UCSD-AML1 (cell line): Measurements from ENCODE around the gene GPATCH8.
"Not testable (repeated sequence)": the region's sequence is repeated elsewhere in the genome, so short reads cannot be mapped to it uniquely, and the experiment has no call there.

Source experiments
- DNase-seq: peaks from one replicate; lab custom pipeline; 2025; ENCODE audit not compliant: unreplicated experiment; lab: John Stamatoyannopoulos, UW

GPATCH8 gene

GRCh38 chr17:44398692-44399691, 104.2 kb downstream of the GPATCH8 start:
- no peak for DNase-seq

DNA sequence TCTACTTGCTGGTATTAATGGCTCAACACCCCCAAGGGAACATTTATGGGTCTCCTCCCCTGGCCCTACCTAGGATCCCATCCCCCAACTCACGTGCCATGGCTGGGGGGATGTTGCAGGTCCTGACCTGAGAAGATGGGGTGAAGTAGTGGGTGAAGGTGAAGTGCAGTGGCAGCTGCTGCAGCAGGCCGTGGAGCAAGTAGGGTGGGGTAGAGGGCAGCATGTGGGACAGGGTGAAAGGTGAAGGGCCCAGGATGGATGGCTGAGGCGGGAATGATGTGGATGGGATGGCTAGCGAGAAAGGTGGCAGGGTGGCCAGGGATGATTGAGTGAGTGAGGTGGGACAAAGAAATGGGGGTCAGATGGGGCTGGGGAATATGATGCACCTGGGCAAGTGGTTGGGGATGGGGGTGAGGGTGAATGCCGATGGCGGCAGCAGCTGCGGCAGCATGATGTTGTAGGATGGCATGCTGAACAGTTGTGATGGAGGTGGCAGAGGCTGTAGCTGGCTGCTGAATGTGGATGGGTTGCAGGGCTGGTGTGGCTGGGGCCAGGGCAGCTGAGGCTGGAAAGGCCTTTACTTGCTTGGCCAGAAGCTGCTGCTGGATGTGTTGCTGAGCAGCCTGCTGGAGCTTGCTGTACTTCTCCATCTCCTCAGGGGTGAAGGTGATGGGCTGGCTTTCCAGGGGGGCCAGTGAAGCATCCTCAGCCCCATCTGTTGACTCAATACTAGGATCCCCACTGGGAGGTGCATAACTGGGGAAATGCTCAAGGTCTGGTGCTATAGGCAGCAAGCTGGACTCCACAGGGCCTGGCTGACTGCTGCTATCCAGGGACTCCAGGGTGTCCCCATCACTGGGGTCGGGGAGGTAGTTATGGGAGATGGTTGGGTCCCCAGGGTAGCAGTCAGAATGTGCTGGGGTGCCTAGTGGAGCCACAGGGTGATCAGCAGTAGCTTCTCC, 105.4 kb downstream of the GPATCH8 start:
- DNase-seq: no peak

GRCh38 chr17:44396946-44397345, 106.3 kb downstream of the GPATCH8 start:
- no peak for DNase-seq

DNA sequence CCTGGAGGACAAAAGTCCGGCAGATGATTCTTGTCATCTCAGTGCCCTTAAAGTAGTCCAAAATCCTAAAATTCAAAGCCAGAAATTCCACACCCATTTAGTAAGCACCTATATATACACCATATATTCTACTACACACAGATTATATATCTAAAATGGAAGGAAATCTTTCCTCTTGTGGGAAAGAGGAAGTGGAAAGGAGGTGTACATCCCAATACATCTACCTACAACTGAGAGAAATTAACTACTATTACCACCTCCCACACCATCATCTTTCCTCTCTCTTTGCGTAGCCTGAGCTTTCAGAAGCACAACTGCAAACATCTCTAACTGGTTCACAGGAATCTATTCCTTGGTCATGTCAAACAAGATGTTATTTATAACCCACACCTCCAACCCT, 108.4 kb downstream of the GPATCH8 start:
- DNase-seq: no peak

DNA sequence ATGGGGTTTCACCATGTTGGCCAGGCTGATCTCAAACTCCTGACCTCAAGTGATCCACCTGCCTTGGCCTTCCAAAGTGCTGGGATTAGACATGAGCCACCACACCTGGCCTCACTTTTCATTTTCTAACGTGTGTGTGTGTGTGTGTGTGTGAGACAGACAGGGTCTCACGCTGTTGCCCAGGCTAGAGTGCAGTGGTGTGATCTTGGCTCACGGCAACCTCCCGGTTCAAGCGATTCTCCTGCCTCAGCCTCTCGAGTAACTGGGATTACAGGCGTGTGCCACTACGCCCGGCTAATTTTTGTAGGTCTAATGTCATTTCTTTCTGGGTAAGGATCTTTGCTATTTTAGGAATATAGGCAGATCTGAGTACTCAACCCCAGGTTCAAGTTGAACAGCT, 109.1 kb downstream of the GPATCH8 start:
- not testable (repeated sequence) for DNase-seq

DNA sequence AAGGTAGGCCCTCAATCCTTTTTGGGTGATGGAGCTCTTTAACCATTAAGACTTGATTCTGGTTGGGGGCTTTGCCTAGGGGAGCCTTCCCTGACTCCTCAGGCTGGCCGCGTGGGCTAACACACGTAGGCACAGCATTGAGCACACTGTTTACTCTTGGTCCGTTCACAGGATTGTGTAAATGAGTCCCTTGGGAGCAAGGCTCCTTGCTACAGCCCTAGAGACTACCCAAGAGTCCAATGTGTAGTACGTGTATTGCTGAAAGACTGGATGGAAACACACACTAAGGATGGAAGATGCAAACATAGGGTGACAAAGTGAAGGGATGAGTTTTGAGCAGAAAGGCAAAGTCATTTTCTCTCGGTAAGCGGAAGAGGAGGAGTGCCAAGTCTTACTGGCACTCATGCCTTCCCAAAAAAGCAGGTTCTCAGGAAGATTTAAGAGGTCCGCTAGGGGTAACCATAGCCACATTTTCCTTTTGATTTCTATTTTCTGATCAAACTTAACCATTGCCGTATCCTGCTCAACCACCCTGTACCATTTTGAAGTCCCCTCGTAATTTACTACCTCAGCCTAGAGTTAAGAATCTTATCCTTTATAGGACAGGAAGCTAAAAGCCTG, 112.8 kb downstream of the GPATCH8 start:
- no peak for DNase-seq

DNA sequence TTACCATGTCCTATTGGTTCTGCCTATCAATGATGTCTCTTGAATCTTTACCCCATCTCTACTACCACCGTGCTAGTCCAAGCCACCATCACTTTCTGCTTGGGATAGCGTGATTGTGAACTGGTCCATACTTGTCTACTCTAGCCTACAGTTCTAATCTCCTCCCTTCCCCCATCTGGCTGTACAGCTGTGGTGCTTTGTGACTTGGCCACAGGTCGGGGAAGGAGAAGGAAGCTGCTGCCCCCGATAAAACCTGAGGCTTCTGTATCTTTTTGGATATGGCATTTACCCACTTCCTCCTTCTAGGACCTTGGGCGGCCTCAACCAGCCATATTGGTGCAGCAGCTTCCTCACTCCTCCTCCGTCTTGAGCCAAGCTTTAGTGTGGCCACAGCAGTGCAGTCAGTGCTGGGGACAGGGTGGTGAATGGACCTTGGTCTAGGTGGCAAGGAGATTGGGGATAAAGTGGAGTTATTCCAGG, 113.4 kb downstream of the GPATCH8 start:
- peak; percentile 84 for DNase-seq

DNA sequence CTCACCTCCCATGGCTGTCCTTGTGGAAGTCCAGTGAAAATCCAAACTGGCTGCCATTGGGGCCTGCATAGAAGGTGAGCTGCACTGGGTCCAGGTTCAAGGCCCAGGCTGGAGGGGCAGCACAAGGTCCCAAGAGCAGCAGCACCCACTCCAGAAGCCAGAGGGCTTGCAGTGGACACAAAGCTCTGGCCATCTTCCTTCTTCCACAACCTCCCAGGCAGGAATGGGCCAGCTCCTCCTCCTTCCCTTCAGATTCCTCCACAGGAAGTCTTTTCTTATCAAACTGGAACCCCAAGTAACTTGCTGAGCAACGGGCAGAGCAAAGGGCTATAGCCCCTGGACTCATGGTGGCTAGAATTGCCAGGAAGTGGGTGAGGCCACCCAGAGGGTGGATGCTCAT, 113.9 kb downstream of the GPATCH8 start, which contains the start of gene ITGA2B:
TSS of gene ITGA2B (minus strand) at position 369 of the 400 bp plus-strand sequence. CDS start at position 193, 176 bp downstream.
- peak; percentile 84 for DNase-seq

DNA sequence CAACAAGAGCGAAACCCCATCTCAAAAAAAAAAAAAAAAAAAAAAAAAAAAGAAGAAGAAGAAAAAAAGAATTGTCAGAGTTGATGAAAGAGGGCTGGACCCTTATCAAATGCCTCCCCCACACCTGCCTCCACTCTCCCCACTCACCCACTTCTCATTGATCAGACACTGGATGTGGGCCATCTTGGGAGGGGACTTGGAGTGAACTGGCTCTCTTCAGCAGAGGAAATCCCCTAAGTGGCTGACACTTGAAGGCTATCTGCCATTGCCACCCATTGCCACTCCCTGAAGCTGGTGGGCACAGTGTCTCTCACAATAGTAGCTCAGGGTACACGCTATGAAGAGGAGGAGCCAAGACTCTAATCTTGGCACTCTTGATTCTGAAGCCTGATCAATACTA, 115.4 kb downstream of the GPATCH8 start:
- DNase-seq: no peak

DNA sequence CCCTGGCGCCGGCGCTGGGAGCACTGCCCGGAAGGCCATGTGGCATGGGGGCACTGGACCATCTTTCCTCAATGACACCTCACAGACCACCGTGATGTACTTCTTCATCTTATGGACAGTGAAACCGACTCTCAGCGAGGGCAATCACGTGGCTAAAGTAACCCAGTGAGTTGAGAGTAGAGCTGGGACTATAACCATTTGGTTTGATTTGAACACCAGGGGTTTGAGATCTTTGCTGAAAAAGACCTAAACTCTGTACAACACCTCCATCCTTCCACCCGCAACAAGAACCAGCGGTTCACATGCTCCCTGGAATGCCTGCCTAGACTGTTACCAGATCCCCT, 117.1 kb downstream of the GPATCH8 start:
- no peak for DNase-seq

DNA sequence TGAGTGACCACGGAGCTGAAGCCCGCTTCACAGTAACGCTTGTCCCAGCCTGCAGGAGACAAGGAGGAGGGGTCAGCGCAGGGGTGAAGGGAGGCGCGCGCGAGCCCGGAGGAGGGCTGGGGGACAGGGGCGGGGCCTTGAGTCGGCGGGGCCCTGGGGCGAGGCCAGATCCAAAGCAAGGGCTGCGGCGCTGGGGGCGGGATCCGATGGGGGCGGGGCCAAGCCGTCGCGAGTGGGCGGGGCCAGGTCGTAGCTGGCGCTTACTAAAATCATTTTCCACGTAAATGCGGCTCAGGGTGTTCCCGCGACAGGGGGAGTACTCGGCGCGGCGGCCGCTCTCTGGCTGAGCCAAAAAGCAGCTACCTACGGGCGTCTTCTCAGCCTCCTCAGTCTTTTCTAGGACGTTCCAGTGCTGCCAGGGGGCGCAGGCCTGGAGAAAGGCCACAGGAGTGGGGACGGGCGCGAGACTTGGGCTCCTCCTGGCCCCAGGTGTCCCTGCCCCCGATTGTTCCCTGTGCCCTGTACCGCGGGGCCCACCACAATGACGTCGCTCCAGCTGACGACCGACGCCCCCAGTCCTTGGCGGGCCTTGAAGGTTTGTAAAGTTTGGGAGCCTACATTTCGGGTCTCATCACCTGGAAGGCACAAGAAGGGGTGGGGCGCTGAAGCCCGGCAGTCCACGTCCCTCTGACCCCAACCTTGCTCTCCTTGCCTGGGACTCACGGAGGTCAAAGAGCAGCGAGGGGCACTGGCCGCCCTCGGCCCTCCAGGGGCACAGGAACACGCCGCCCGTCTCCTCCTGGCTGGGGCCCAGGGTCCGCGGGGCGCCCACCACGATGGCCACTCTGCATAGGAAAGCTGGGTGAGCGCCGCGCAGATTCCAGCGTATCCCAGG, 117.7 kb downstream of the GPATCH8 start:
- DNase-seq: no peak

DNA sequence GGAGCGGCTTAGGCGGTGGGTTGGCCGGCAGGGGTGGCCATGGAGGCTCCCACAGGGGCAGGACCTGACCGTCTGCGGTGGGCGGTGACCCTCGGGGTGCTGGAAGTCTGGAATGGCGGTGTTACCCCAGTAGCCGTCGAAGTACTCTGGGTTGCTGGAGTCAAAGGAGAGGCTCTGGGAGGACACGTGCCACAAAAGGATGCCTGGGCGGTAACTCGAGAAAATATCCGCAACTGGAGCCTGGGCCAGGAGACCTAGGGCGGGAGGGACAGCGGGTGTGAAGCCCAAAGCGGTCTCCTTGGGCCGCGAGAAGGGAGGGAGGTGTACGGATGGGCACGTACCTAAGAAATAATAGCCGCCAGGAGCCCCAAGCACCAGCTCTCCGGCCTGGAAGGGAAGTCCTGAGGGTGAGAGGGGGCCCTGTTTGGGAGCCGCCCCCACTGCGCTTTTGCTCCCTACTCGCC, 118.4 kb downstream of the GPATCH8 start:
- no peak for DNase-seq

DNA sequence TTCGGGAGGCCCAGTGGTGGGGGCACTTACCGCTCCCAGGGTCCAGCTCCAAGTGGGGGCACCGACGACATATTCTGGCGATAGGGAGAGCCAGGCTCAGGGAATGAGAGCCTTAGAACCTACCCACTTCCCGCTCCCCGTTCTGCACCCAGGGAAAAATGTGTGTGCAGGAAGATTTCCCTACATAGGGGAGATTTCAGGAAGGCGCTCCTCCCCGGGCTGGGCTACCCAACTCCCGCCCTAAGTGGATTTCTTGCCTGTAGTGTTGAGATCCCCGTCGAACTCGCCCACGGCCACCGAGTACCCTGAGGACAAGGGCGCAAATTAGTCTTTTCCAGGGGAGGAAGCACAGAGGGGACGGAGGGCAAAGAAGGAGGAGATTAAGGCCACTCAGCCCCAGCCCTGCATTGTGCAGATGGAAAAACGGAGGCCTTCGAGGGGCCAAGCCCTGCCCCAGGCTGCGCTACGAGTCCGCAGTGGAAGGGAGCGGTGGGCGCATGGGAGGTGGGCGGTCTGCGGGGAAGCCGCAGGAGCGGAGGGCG, 118.9 kb downstream of the GPATCH8 start:
- no peak for DNase-seq

- DNase-seq: no peak
Measured at GRCh38 chr17:44383861-44384260, 119.3 kb downstream of the GPATCH8 start.

- no peak for DNase-seq
Measured at GRCh38 chr17:44383363-44383762, 119.8 kb downstream of the GPATCH8 start.

DNA sequence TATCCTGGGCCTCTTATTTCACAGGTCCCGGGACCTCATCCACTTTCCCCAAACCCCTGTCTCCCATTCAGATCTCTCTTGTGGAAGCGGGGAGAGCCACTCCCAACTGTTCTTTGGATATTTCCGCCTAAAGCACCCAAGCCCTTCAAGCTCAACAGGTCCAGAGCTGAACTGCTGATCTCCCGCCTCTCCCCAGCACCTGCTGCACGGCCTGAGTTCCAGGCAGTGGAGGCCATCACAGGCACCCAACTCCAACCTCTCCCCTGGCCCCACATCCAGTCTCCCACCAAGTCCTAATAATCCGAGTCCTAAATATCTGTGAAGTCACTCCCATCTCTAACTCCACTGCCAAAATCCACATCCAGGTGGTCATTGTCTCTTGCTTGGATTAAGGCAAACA, 120.3 kb downstream of the GPATCH8 start:
- DNase-seq: no peak

DNA sequence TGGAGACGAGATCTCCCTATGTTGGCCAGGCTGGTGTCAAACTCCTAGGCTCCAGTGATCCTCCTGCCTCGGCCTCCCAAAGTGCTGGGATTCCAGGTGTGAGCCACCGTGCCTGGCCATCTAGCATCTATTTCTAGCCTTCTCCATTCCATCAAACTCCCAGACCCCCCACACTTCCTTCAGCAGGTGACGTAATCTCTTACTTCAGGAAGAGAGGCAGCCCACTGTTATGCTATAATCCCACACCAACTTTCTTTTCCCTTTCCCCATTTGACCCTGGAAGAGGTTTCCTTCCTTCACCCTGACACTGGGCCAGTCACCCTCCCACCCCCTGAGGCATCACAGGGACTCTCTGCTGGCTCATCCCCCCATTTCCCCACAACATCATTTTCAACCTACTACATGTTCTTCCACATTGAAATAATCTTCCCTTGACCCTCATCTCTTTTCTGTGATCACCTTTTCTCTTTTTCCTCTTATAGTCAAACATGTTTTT, 121.3 kb downstream of the GPATCH8 start:
- no peak for DNase-seq

DNA sequence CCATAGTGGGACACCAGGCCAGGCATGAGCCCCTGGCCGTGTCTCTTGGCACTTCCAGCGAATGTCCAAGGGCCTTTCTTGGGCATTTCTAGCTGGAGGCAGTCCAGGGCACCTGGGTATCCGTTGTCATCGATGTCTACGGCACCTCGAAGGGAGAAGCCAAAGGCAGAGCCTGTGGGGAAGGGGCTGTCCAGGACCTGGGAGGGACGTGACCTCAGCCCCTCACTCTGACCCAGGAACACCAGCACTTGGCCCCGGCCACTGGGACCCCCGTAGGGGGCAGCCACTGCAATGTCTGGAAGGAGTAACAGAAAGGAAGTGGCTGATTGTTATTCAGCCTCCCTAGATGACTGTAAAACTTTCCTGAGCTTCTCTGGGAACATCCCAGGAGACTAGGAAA, 122.4 kb downstream of the GPATCH8 start:
- DNase-seq: no peak

DNA sequence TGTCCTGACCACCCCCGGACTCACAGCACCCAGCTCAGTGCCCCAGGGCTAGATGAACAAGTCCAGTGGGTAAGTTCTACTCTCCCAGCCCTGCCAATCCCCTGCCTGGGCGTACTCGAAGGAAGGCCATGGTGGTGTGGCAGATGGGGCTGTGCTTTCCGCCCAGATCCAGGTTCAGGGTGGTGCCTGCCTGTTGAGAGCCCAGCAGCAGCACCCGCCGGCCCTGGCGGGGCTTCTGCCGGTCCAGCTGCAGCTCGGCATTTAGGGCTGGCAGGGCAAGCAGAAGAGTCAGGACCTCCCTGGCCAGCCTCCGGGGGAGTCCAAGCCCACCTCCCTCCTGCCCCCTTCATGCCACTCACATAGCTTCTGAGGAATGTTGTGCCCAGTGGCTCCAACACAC, 123.3 kb downstream of the GPATCH8 start:
- DNase-seq: no peak
